Duodenal mucosa (tissue), 2 donors: Measurements from ENCODE around the gene ZBTB33.

Source experiments
- H3K27ac ChIP-seq: one replicate; pipeline ENCODE4 v1.7.0; 2013; ENCODE audit warnings: low read depth, low read length
- H3K27me3 ChIP-seq, 2 donors: one replicate each; pipeline ENCODE4 v1.7.0; 2013; ENCODE audit warnings: low read length in 2 of 2, control low read depth in 1 of 2; ENCODE audit not compliant: insufficient read depth in 2 of 2, control insufficient read depth in 1 of 2
- H3K36me3 ChIP-seq, 2 donors: one replicate each; pipeline ENCODE4 v1.7.0; 2013; ENCODE audit warnings: low read length in 2 of 2, control low read depth in 1 of 2; ENCODE audit not compliant: insufficient read depth in 2 of 2, control insufficient read depth in 1 of 2
- H3K4me1 ChIP-seq, 2 donors: one replicate each; pipeline ENCODE4 v1.7.0; 2013; ENCODE audit warnings: low read length in 2 of 2, control low read depth in 1 of 2; ENCODE audit not compliant: insufficient read depth in 2 of 2, control insufficient read depth in 1 of 2
- H3K4me3 ChIP-seq, 2 donors: one replicate each; pipeline ENCODE4 v1.7.0; 2013; ENCODE audit warnings: low read length in 2 of 2, low read depth in 1 of 2
- H3K9ac ChIP-seq, 2 donors: one replicate each; pipeline ENCODE4 v1.7.0; 2013; ENCODE audit warnings: low read length in 2 of 2, low read depth in 1 of 2
- H3K9me3 ChIP-seq, 2 donors: one replicate each; pipeline ENCODE4 v1.7.0; 2013; ENCODE audit warnings: low read length in 2 of 2, control low read depth in 1 of 2; ENCODE audit not compliant: control insufficient read depth in 1 of 2

ZBTB33 gene

DNA sequence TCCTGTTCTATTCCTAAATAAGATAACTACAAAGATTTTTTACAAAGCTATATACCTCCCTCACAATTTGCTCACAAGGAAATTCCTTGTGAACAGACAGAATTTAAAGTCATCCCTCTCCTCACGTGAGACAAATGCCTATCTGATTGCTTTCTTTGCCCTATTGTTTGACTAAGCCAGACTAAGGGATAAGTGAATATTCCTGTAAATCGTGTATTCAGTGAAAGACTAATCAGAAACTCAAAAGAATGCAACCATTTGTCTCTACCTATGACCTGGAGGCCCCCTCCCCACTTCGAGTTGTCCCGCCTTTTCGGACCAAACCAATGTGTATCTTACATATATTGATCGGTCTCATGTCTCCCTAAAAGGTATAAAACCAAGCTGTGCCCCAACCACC is 15.3 kb upstream of the ZBTB33 start:
- Histone ChIP-seq H3K4me1 (no peaks in the 10 kb centered on the region), H3K9me3 (no peaks in the 10 kb centered on the region), H3K27ac (no peak overlapping the region), H3K27me3 (no peaks in the 10 kb centered on the region), H3K4me3 (no peak overlapping the region), H3K36me3 (peaks cover 0 to 2% of the 10 kb centered on the region in 2 donors), H3K9ac (no peak overlapping the region)

- no peak overlapping the region for H3K9ac ChIP-seq
- H3K27ac ChIP-seq = no peak overlapping the region
- H3K9me3 ChIP-seq = no peaks in the 10 kb centered on the region
- H3K4me1 ChIP-seq = no peaks in the 10 kb centered on the region
- no peaks in the 10 kb centered on the region for H3K27me3 ChIP-seq
- H3K4me3 ChIP-seq = no peak overlapping the region
- H3K36me3 ChIP-seq = peaks cover 0 to 2% of the 10 kb centered on the region in 2 donors
Observed at GRCh38 chrX:120236687-120237479, 13.7 kb upstream of the ZBTB33 start.

DNA sequence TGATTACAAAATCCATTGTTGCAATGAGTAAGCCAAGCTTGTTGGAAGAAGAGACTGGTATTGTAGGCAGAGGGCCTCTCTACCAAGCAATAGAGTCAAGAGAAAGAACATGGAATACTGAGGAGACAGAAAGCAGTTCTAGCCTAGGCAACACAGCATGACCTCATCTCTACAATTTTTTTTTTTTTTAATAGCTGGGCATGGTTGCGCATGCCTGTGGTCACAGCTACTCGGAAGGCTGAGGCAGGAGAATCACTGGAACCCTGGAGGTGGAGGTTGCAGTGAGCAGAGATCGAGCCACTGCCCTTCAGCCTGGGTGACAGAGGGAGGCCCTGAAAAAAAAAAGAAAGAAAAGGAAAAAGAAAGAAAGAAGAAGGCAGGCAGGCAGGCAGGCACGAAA is 11.7 kb upstream of the ZBTB33 start:
- Histone ChIP-seq H3K27me3 (no peaks in the 10 kb centered on the region), H3K9me3 (no peaks in the 10 kb centered on the region), H3K36me3 (peaks cover 0 to 2% of the 10 kb centered on the region in 2 donors), H3K4me1 (peaks cover 8 to 14% of the 10 kb centered on the region in 2 donors), H3K4me3 (no peak overlapping the region), H3K27ac (no peak overlapping the region), H3K9ac (no peak overlapping the region)

- Histone ChIP-seq H3K4me3 (no peak overlapping the region), H3K9ac (no peak overlapping the region), H3K36me3 (peaks cover 0 to 1% of the 10 kb centered on the region in 2 donors), H3K9me3 (no peaks in the 10 kb centered on the region), H3K27ac (no peak overlapping the region), H3K4me1 (peaks cover 10 to 15% of the 10 kb centered on the region in 2 donors), H3K27me3 (no peaks in the 10 kb centered on the region)
Observed at GRCh38 chrX:120242813-120243212, 7.8 kb upstream of the ZBTB33 start.

DNA sequence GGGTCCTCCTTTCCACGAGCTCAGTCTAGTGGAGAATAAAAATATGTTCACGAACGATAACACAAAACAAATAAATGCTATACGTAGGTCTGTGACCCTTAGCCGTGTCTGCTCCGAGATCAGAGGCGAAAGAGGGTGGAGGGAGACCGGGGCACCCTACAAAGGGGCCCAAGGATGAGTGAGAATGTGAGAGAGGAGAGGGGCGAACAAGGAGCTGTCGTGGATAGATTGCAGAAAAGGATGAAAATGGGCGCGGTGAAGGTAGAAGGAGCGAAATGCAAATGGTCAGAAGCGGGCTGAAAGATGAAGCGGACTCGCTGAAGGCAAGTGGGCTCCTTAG is 6.2 kb upstream of the ZBTB33 start:
- Histone ChIP-seq H3K4me1 (peaks cover 10 to 15% of the 10 kb centered on the region in 2 donors), H3K4me3 (peak overlapping the region; percentile 92 to 96), H3K27ac (peak overlapping the region; percentile 84), H3K9ac (peak overlapping the region; percentile 76 to 82), H3K27me3 (no peaks in the 10 kb centered on the region), H3K36me3 (no peaks in the 10 kb centered on the region), H3K9me3 (no peaks in the 10 kb centered on the region)

DNA sequence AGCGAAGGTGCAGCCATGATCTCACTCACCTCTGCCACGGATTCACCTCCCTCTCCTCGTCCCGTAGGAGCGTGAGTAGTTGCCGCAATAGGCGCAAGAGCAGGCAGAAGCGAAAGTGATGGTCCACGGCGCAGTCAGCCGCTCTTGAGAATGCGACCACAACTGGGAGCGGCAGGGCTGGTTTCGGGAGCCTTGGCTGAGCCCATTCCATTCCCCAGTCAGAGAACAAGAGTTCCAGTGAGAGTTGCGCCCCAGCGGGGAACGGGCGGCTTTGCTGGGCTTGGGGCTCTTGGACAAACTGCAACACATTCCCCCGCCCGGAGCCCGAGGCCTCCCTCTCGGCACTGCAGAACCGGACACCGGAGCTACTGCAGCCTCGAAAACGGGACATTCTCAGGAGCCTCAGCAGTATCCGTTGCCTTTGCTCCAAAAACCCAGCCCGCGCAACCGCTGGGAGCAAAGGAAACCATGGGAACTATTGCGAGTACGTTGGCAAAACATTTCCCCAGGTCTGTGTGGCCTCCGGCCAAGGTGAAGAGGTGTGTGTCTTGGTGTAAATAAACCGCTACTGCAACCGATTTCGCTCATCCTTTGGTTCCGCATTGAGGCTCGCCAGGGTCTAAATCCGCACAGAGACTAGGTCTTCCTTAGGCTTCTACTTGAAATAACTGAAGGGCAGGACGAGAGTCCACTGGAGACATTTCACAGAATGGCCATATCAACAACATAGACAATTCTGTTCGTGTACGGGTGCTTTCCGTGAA is 5.7 kb upstream of the ZBTB33 start:
- no peaks in the 10 kb centered on the region for H3K27me3 ChIP-seq
- no peaks in the 10 kb centered on the region for H3K36me3 ChIP-seq
- H3K4me1 ChIP-seq = peaks cover 10 to 15% of the 10 kb centered on the region in 2 donors
- H3K9me3 ChIP-seq = no peaks in the 10 kb centered on the region
- H3K27ac ChIP-seq = peak overlapping the region; percentile 84
- H3K4me3 ChIP-seq = peak overlapping the region; percentile 92 to 96
- peak overlapping the region; percentile 76 to 82 for H3K9ac ChIP-seq

DNA sequence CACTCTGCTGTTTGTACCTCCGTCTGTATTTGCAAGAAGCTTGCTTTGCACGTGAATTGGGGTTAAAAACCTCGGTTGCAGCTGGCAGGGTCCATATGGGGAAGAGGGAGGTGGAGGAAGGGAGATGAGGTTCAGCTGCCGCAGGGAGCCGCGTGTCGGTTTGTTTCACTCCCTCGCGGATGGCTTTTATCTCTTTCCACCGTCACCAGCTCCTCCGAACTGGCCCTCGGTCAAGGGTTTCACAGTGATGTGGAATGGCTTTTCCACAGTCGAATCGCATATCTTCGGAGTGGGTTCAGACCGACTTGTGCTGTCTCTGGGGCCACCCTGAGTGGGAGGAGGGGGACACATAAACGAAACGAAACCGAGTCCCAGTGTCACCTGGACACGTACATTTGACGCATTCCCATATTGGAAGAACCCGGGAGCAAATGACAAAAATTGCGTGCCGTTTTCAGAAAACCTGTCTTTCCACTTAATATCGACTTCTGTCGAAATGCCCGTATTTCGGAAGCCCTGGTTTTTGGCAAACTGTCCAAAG is 929 bp downstream of the ZBTB33 start:
- H3K27me3 ChIP-seq = no peaks in the 10 kb centered on the region
- H3K4me1 ChIP-seq = peaks cover 0 to 4% of the 10 kb centered on the region in 2 donors
- peak overlapping the region; percentile 73 to 76 for H3K9ac ChIP-seq
- peak overlapping the region; percentile 82 to 86 for H3K4me3 ChIP-seq
- peaks cover 0 to 22% of the 10 kb centered on the region in 2 donors for H3K36me3 ChIP-seq
- peak overlapping the region; percentile 85 for H3K27ac ChIP-seq
- H3K9me3 ChIP-seq = no peaks in the 10 kb centered on the region

DNA sequence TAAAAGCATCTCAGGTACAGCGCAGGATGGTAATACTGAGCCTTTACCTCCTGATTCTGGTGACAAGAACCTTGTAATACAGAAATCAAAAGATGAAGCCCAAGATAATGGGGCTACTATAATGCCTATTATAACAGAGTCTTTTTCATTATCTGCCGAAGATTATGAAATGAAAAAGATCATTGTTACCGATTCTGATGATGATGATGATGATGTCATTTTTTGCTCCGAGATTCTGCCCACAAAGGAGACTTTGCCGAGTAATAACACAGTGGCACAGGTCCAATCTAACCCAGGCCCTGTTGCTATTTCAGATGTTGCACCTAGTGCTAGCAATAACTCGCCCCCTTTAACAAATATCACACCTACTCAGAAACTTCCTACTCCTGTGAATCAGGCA is 3.2 kb downstream of the ZBTB33 start:
- Histone ChIP-seq H3K27me3 (no peaks in the 10 kb centered on the region), H3K27ac (no peak overlapping the region), H3K4me3 (no peak overlapping the region), H3K4me1 (peaks cover 0 to 4% of the 10 kb centered on the region in 2 donors), H3K36me3 (peaks cover 0 to 22% of the 10 kb centered on the region in 2 donors), H3K9me3 (no peaks in the 10 kb centered on the region), H3K9ac (no peak overlapping the region)

GRCh38 chrX:120260369-120260768 is 9.8 kb downstream of the ZBTB33 start:
- H3K4me3 ChIP-seq = no peak overlapping the region
- H3K9ac ChIP-seq = no peak overlapping the region
- H3K27me3 ChIP-seq = no peaks in the 10 kb centered on the region
- H3K36me3 ChIP-seq = peaks cover 0 to 5% of the 10 kb centered on the region in 2 donors
- H3K4me1 ChIP-seq = no peaks in the 10 kb centered on the region
- H3K27ac ChIP-seq = no peak overlapping the region
- H3K9me3 ChIP-seq = no peaks in the 10 kb centered on the region
